ENCODE data around the gene MAN1B1.
A peak's percentile ranks its signal among the peaks of the same experiment; 100 is the strongest.

Gene MAN1B1
- total RNA-seq: 86.2 to 93.9 (median 93.3) reads per million in 3 donors

GRCh38 chr9:137086531-137087408 lies at the start of gene MAN1B1:
TSS of gene MAN1B1 (plus strand) at chr9:137086985. CDS start at chr9:137087000, 15 bp downstream.
- Histone ChIP-seq H3K9me3 (ENCODE audit: control insufficient read depth, low read length) (no peaks in the 10 kb centered on the region), H3K4me3 (ENCODE audit: insufficient read depth, low read depth, low read length, poor library complexity, severe bottlenecking) (peak within 1 kb of the TSS; percentile 77), H3K27me3 (replicated peaks; ENCODE audit: control insufficient read depth, insufficient read depth, low read length, poor library complexity, severe bottlenecking) (no peaks in the 10 kb centered on the region), H3K4me1 (ENCODE audit: control insufficient read depth, insufficient read depth, low read length, poor library complexity, severe bottlenecking) (peaks cover 19% of the 10 kb centered on the region), H3K27ac (ENCODE audit: insufficient read depth, low read length, poor library complexity, severe bottlenecking) (peak within 1 kb of the TSS; percentile 93), H3K36me3 (ENCODE audit: control insufficient read depth, insufficient read depth, low read length) (peaks cover 13% of the 10 kb centered on the region)
- DNase-seq: peak; percentile 99 to 100 (median 99)

GRCh38 chr9:137037035-137037434 lies 49.8 kb upstream of the MAN1B1 start:
- peaks cover 14% of the 10 kb centered on the region for H3K36me3 ChIP-seq (ENCODE audit: control insufficient read depth, insufficient read depth, low read length)
- H3K27ac ChIP-seq (ENCODE audit: insufficient read depth, low read length, poor library complexity, severe bottlenecking): no peak overlapping the region

GRCh38 chr9:137037483-137037882 lies 49.3 kb upstream of the MAN1B1 start:
- DNase-seq: no peak
- no peaks in the 10 kb centered on the region for H3K9me3 ChIP-seq (ENCODE audit: control insufficient read depth, low read length)
- H3K36me3 ChIP-seq (ENCODE audit: control insufficient read depth, insufficient read depth, low read length): peaks cover 14% of the 10 kb centered on the region
- no peak overlapping the region for H3K27ac ChIP-seq (ENCODE audit: insufficient read depth, low read length, poor library complexity, severe bottlenecking)
- H3K4me1 ChIP-seq (ENCODE audit: control insufficient read depth, insufficient read depth, low read length, poor library complexity, severe bottlenecking): peaks cover 19% of the 10 kb centered on the region
- H3K27me3 ChIP-seq (replicated peaks; ENCODE audit: control insufficient read depth, insufficient read depth, low read length, poor library complexity, severe bottlenecking): no peaks in the 10 kb centered on the region
- H3K4me3 ChIP-seq (ENCODE audit: insufficient read depth, low read depth, low read length, poor library complexity, severe bottlenecking): no peak overlapping the region

More at GRCh38 chr9:137037035-137037434, 49.8 kb upstream of the MAN1B1 start:
- Histone ChIP-seq H3K27me3 (replicated peaks; ENCODE audit: control insufficient read depth, insufficient read depth, low read length, poor library complexity, severe bottlenecking) (no peaks in the 10 kb centered on the region), H3K4me3 (ENCODE audit: insufficient read depth, low read depth, low read length, poor library complexity, severe bottlenecking) (no peak overlapping the region), H3K4me1 (ENCODE audit: control insufficient read depth, insufficient read depth, low read length, poor library complexity, severe bottlenecking) (peaks cover 23% of the 10 kb centered on the region), H3K9me3 (ENCODE audit: control insufficient read depth, low read length) (no peaks in the 10 kb centered on the region)
- DNase-seq: no peak

DNA sequence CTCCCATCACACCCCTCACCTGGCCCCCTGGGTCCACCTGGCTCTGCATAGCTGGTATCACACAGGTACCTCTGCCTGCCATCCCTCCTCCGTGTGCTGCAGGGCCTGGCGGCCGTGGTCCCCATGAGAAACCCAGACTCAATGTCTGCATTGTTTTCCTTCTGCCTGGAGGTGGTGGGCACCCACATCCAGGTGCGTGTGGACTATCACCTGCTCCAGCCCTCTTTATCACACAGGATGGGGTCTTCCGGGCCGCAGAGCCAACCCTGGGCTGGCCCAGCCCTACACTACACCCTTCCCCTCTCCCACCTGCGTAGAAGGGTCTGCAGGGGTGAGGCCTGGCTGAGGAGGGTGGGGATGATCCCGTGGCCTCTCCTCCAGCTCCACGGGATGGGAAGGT lies 47.9 kb upstream of the MAN1B1 start:
- no peak for DNase-seq
- Histone ChIP-seq H3K27ac (ENCODE audit: insufficient read depth, low read length, poor library complexity, severe bottlenecking) (no peak overlapping the region), H3K4me3 (ENCODE audit: insufficient read depth, low read depth, low read length, poor library complexity, severe bottlenecking) (no peak overlapping the region), H3K9me3 (ENCODE audit: control insufficient read depth, low read length) (no peaks in the 10 kb centered on the region), H3K27me3 (replicated peaks; ENCODE audit: control insufficient read depth, insufficient read depth, low read length, poor library complexity, severe bottlenecking) (no peaks in the 10 kb centered on the region), H3K36me3 (ENCODE audit: control insufficient read depth, insufficient read depth, low read length) (peaks cover 14% of the 10 kb centered on the region), H3K4me1 (ENCODE audit: control insufficient read depth, insufficient read depth, low read length, poor library complexity, severe bottlenecking) (peaks cover 17% of the 10 kb centered on the region)

DNA sequence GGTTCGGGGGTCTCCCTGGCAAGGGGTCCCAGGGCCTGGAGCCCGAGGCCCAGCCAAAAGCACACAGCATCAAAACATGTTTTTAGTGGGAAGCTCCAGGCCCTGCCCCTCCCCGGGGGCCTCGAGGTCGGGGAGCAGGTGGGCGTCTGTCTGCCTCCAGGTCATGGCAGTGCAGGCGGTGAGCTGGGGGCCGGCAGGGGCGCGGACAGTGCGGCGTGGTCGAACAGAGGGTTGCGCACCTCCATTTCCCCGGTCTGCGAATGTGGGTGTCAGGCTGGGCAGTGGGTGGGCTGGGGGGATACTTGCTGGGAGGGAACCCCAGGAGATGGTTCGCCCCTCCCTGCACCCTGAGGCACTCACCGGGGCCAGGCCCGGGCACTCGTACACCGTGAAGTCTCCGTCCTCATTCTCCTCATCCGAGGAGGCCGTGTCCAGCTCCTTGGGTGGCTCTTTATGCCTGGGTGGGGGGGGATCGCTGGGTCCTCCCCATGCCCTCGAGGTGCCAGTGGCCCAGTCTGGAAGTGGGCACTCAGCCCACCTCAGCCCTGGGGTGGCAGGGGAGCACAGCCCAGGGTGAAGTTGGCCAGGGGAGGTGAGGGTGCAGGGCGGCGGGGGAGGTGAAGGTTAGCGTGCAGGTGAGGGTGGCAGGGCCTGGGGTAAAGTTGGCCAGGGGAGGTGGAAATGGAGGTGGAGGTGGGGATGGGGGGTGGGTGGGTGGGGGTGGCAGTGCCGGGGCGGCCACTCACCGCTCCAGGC lies 47.0 kb upstream of the MAN1B1 start:
- H3K27ac ChIP-seq (ENCODE audit: insufficient read depth, low read length, poor library complexity, severe bottlenecking): no peak overlapping the region
- peaks cover 19% of the 10 kb centered on the region for H3K4me1 ChIP-seq (ENCODE audit: control insufficient read depth, insufficient read depth, low read length, poor library complexity, severe bottlenecking)
- H3K27me3 ChIP-seq (replicated peaks; ENCODE audit: control insufficient read depth, insufficient read depth, low read length, poor library complexity, severe bottlenecking): no peaks in the 10 kb centered on the region
- no peak for DNase-seq
- peaks cover 14% of the 10 kb centered on the region for H3K36me3 ChIP-seq (ENCODE audit: control insufficient read depth, insufficient read depth, low read length)
- H3K4me3 ChIP-seq (ENCODE audit: insufficient read depth, low read depth, low read length, poor library complexity, severe bottlenecking): no peak overlapping the region
- H3K9me3 ChIP-seq (ENCODE audit: control insufficient read depth, low read length): no peaks in the 10 kb centered on the region

- Histone ChIP-seq H3K36me3 (ENCODE audit: control insufficient read depth, insufficient read depth, low read length) (peaks cover 14% of the 10 kb centered on the region), H3K27me3 (replicated peaks; ENCODE audit: control insufficient read depth, insufficient read depth, low read length, poor library complexity, severe bottlenecking) (peaks cover 5% of the 10 kb centered on the region), H3K9me3 (ENCODE audit: control insufficient read depth, low read length) (no peaks in the 10 kb centered on the region), H3K27ac (ENCODE audit: insufficient read depth, low read length, poor library complexity, severe bottlenecking) (no peak overlapping the region), H3K4me1 (ENCODE audit: control insufficient read depth, insufficient read depth, low read length, poor library complexity, severe bottlenecking) (peaks cover 19% of the 10 kb centered on the region), H3K4me3 (ENCODE audit: insufficient read depth, low read depth, low read length, poor library complexity, severe bottlenecking) (no peak overlapping the region)
- DNase-seq: no peak
Observed at GRCh38 chr9:137040568-137040967, 46.2 kb upstream of the MAN1B1 start.

GRCh38 chr9:137041124-137041523 lies 45.7 kb upstream of the MAN1B1 start:
- Histone ChIP-seq H3K27me3 (replicated peaks; ENCODE audit: control insufficient read depth, insufficient read depth, low read length, poor library complexity, severe bottlenecking) (peaks cover 8% of the 10 kb centered on the region), H3K27ac (ENCODE audit: insufficient read depth, low read length, poor library complexity, severe bottlenecking) (no peak overlapping the region), H3K36me3 (ENCODE audit: control insufficient read depth, insufficient read depth, low read length) (peaks cover 14% of the 10 kb centered on the region), H3K4me3 (ENCODE audit: insufficient read depth, low read depth, low read length, poor library complexity, severe bottlenecking) (no peak overlapping the region), H3K9me3 (ENCODE audit: control insufficient read depth, low read length) (no peaks in the 10 kb centered on the region), H3K4me1 (ENCODE audit: control insufficient read depth, insufficient read depth, low read length, poor library complexity, severe bottlenecking) (peaks cover 20% of the 10 kb centered on the region)
- DNase-seq: no peak

DNA sequence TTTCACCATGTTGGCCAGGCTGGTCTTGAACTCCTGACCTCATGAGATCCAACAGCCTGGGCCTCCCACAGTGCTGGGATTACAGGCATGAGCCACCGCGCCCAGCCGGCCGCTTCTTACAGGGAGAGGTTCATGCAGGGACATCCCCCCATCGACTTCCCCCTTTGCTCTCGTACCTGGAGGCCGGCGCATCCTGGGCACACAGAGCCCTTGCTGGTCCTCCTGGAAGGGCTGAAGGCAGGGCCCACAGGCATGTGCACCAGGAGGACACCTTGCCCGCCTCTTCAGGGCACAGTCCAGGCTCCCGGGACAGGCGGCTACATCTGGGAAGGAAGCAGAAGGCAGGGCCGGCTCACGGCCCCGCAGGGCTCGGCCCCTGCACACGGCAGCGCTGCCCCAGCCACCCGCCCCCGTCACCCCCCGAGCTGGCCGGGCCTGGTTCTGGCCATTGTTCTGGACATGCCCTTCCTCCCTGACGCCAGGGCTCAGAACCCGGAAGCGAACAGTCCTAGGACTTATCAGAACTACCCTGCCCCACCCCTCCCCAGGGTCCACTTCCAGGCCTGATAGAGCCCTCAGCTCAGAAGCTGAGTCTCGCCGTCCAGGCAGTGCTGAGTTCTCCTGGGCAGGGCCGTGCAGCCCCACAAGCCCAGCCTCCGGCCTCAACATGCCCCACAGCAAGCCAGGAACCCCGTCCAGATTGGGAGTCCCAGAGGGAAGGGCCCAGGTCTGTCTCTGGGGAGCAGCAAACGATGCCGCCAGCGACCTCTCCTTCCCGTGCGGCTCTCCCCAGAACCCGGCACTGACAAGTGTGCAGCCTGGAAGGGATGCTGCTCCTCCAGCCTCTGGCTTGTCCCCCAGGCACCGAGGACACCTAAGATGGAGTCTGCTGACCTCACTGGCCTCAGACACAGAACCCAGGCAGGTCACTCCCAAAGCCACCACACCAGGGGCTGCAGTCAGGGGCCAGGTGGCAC lies 43.7 kb upstream of the MAN1B1 start:
- no peak for DNase-seq
- Histone ChIP-seq H3K4me3 (ENCODE audit: insufficient read depth, low read depth, low read length, poor library complexity, severe bottlenecking) (no peak overlapping the region), H3K4me1 (ENCODE audit: control insufficient read depth, insufficient read depth, low read length, poor library complexity, severe bottlenecking) (peaks cover 23% of the 10 kb centered on the region), H3K27ac (ENCODE audit: insufficient read depth, low read length, poor library complexity, severe bottlenecking) (no peak overlapping the region), H3K27me3 (replicated peaks; ENCODE audit: control insufficient read depth, insufficient read depth, low read length, poor library complexity, severe bottlenecking) (peaks cover 25% of the 10 kb centered on the region), H3K9me3 (ENCODE audit: control insufficient read depth, low read length) (no peaks in the 10 kb centered on the region), H3K36me3 (ENCODE audit: control insufficient read depth, insufficient read depth, low read length) (peaks cover 14% of the 10 kb centered on the region)

- H3K9me3 ChIP-seq (ENCODE audit: control insufficient read depth, low read length): no peaks in the 10 kb centered on the region
- H3K27ac ChIP-seq (ENCODE audit: insufficient read depth, low read length, poor library complexity, severe bottlenecking): no peak overlapping the region
- peaks cover 23% of the 10 kb centered on the region for H3K4me1 ChIP-seq (ENCODE audit: control insufficient read depth, insufficient read depth, low read length, poor library complexity, severe bottlenecking)
- peaks cover 9% of the 10 kb centered on the region for H3K36me3 ChIP-seq (ENCODE audit: control insufficient read depth, insufficient read depth, low read length)
- peak overlapping the region; percentile 25 for H3K4me3 ChIP-seq (ENCODE audit: insufficient read depth, low read depth, low read length, poor library complexity, severe bottlenecking)
- DNase-seq: no peak
- H3K27me3 ChIP-seq (replicated peaks; ENCODE audit: control insufficient read depth, insufficient read depth, low read length, poor library complexity, severe bottlenecking): peaks cover 32% of the 10 kb centered on the region
Observed at GRCh38 chr9:137044037-137044436, 42.7 kb upstream of the MAN1B1 start.

All from effector memory CD4-positive, alpha-beta T cell (primary cell).